CD4-positive, CD25-positive, alpha-beta regulatory T cell (primary cell): ENCODE results near the gene PROB1. TPM values are rescaled to one million over a fixed set of nuclear protein-coding genes. Genes with fewer than 3 reads are reported as not detected.

Source experiments
- ATAC-seq, 2 donors: fragments of 150-1000 bp; cut with Tn5 transposase; one replicate each; pipeline ENCODE4 v1.10.0; 2021; ENCODE audit warnings: low read depth in 2 of 2, moderate number of reproducible peaks in 2 of 2, moderate library complexity in 1 of 2
- DNase-seq, 3 donors: peaks; one replicate each; pipeline versions ENCODE4 v3.0.0 to v3.0.0-alpha.2; 2012 to 2022; ENCODE audit warnings: mixed read lengths in 1 of 3
- H3K27ac ChIP-seq: one replicate; pipeline ENCODE4 v1.7.0; 2013; ENCODE audit warnings: mild to moderate bottlenecking, low read length; ENCODE audit not compliant: insufficient read depth, poor library complexity, severe bottlenecking
- H3K27me3 ChIP-seq: one replicate; pipeline ENCODE4 v1.7.0; 2013; ENCODE audit warnings: low read length; ENCODE audit not compliant: control insufficient read depth, insufficient read depth
- H3K36me3 ChIP-seq: one replicate; pipeline ENCODE4 v1.7.0; 2013; ENCODE audit warnings: mild to moderate bottlenecking, low read length, moderate library complexity; ENCODE audit not compliant: control insufficient read depth, insufficient read depth
- H3K4me1 ChIP-seq: 2 replicates; pipeline ENCODE4 v1.7.0; 2013; ENCODE audit warnings: mild to moderate bottlenecking, low read length; ENCODE audit not compliant: insufficient read depth, control insufficient read depth, poor library complexity, severe bottlenecking
- H3K4me3 ChIP-seq: one replicate; pipeline ENCODE4 v1.7.0; 2013; ENCODE audit warnings: low read depth, mild to moderate bottlenecking, low read length, moderate library complexity
- H3K9me3 ChIP-seq, 2 experiments: 1 replicate in 1 of 2; 2 replicates in 1 of 2; pipeline ENCODE4 v1.7.0; 2013; ENCODE audit warnings: low read length in 2 of 2, mild to moderate bottlenecking in 1 of 2, moderate library complexity in 1 of 2; ENCODE audit not compliant: control insufficient read depth in 2 of 2
- H3K27ac Mint-ChIP-seq, 3 donors: one replicate each; pipeline ENCODE4 v1.8.0; 2020 to 2022; ENCODE audit warnings: mild to moderate bottlenecking in 3 of 3, mixed read lengths in 3 of 3, moderate library complexity in 2 of 3
- H3K27me3 Mint-ChIP-seq: one replicate; pipeline ENCODE4 v1.8.0; 2022; ENCODE audit warnings: mild to moderate bottlenecking, mixed read lengths
- H3K36me3 Mint-ChIP-seq: one replicate; pipeline ENCODE4 v1.8.0; 2020; ENCODE audit warnings: mixed read lengths
- H3K4me1 Mint-ChIP-seq, 4 donors: one replicate each; pipeline ENCODE4 v1.8.0; 2020 to 2022; ENCODE audit warnings: mixed read lengths in 4 of 4, mild to moderate bottlenecking in 1 of 4
- H3K4me3 Mint-ChIP-seq, 4 donors: one replicate each; pipeline ENCODE4 v1.8.0; 2020 to 2022; ENCODE audit warnings: mild to moderate bottlenecking in 4 of 4, mixed read lengths in 4 of 4, moderate library complexity in 3 of 4
- H3K9me3 Mint-ChIP-seq, 7 donors: one replicate each; pipeline ENCODE4 v1.8.0; 2020 to 2022; ENCODE audit warnings: mixed read lengths in 7 of 7, mild to moderate bottlenecking in 3 of 7, moderate library complexity in 2 of 7
- polyA plus RNA-seq, 4 donors: library from polyadenylated mRNA; unstranded; fragments of 300-500 nt; fragmentation: Illumina TruSeq; gene quantifications; one replicate each; pipeline ENCODE4 v1.2.3, GENCODE V29; 2021
- total RNA-seq: library from RNA; stranded (reverse); gene quantifications from one replicate; pipeline ENCODE4 v1.2.3, GENCODE V29; 2022

PROB1 gene
- total and polyA plus RNA-seq, 5 donors from 2014 or later = 0.25 to 1.2 (median 0.67) TPM

GRCh38 chr5:139384591-139385051, 10.3 kb downstream of the PROB1 start:
- Mint-ChIP-seq H3K27ac (peak overlapping the region; percentile 84 to 97 (median 97)), H3K36me3 (no peaks in the 10 kb centered on the region), H3K9me3 (peaks cover 0 to 1% (median 0%) of the 10 kb centered on the region in 7 donors), H3K4me1 (peaks cover 0 to 43% (median 24%) of the 10 kb centered on the region in 4 donors), H3K27me3 (no peaks in the 10 kb centered on the region), H3K4me3 (peak overlapping the region; percentile 72 to 96 (median 84))
- Histone ChIP-seq H3K9me3 (no peaks in the 10 kb centered on the region), H3K4me3 (peak overlapping the region; percentile 80), H3K27ac (peak overlapping the region; percentile 76), H3K36me3 (no peaks in the 10 kb centered on the region), H3K27me3 (no peaks in the 10 kb centered on the region), H3K4me1 (peaks cover 17% of the 10 kb centered on the region)
- no peak for ATAC-seq
- no peak for DNase-seq

DNA sequence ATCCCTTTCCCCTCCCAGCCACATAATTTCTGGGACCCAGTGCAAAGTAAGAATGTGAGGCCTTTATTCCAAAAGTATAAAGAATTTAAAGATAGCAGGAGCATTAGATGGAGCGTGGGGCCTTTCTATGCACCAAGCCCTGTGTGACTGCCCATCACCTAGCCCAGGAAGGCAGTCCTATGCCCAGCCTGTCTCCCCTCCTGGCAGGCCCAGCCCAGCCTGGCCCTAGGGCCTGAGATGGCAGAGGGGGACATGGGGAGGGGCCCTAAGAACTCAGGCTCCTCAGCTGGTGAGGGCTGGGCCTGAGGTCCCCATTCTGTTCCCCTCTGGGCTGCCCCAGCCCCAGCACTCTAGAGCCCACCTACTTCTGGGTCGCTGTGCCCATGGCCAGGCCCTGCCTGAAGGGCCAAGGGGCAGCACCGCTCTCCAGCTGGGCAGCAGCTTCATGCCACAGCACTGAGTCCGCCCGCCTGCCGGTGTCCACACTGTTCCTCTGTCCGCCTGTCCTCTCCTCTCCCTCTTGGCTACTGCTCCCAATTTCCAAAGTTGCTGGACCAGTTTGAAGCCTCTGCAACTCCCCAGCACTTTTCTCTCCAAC, 10.8 kb downstream of the PROB1 start:
- Mint-ChIP-seq H3K4me3 (peak overlapping the region in 3 of 4 donors; percentile 47 to 69 (median 47)), H3K36me3 (no peaks in the 10 kb centered on the region), H3K4me1 (peaks cover 0 to 38% (median 24%) of the 10 kb centered on the region in 4 donors), H3K27ac (peak overlapping the region; percentile 84 to 97 (median 97)), H3K9me3 (peaks cover 0 to 1% (median 0%) of the 10 kb centered on the region in 7 donors), H3K27me3 (no peaks in the 10 kb centered on the region)
- DNase-seq = no peak
- Histone ChIP-seq H3K27me3 (no peaks in the 10 kb centered on the region), H3K4me3 (no peak overlapping the region), H3K4me1 (peaks cover 11% of the 10 kb centered on the region), H3K36me3 (no peaks in the 10 kb centered on the region), H3K27ac (peak overlapping the region; percentile 76), H3K9me3 (no peaks in the 10 kb centered on the region)
- no peak for ATAC-seq

DNA sequence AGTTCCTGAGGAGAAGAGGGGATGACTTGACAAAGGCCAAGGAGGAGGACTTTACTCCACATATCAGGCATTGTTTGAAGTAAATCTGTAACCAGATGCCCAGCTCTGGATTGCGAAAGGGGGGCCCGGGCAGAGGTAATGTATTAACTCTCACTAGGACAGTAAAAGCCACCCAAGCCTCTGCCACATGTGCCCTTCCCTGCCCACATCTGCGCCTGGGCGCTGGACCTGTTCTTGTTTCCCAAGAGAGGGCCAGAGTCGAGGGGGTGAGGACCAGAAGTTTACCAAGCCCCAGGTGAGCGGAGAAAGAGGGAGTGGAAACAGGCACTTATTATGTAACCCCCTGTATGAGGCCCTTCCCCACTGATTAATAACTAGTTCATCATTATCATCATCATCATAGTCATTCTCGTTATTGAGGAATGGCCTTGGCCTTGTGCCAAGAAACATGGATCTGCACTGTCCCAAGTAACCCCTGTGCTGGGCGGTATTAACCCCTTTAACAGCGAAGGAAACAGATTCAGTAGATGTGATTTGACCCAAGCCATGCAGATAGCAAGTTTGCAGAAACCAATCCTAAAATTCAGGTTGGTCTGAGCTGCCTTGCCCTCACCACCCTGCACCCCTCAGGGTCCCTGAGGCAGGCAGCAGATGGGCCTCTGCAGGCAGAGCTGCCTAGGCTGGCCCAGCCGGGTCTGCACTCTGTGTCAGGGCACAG, 11.5 kb downstream of the PROB1 start, which contains the start of gene SLC23A1:
Gene SLC23A1, minus strand, starts transcription at position 23 of the 718 bp plus-strand sequence. CDS start 44 bp downstream, outside the sequence.
- Histone ChIP-seq H3K4me3 (no peak within 1 kb of the TSS), H3K36me3 (no peaks in the 10 kb centered on the region), H3K27ac (no peak within 1 kb of the TSS), H3K9me3 (no peaks in the 10 kb centered on the region), H3K4me1 (peaks cover 11% of the 10 kb centered on the region), H3K27me3 (no peaks in the 10 kb centered on the region)
- Mint-ChIP-seq H3K4me3 (peak within 1 kb of the TSS in 2 of 4 donors; percentile 47 to 69), H3K27me3 (no peaks in the 10 kb centered on the region), H3K4me1 (peaks cover 0 to 34% (median 27%) of the 10 kb centered on the region in 4 donors), H3K36me3 (no peaks in the 10 kb centered on the region), H3K9me3 (peaks cover 0 to 1% (median 0%) of the 10 kb centered on the region in 7 donors), H3K27ac (peak within 1 kb of the TSS in 2 of 3 donors; percentile 84 to 97)
- DNase-seq = no peak
- no peak for ATAC-seq

- ATAC-seq (no peak), DNase-seq (no peak)
- H3K27me3 Mint-ChIP-seq = no peaks in the 10 kb centered on the region
- H3K9me3 ChIP-seq = no peaks in the 10 kb centered on the region
- H3K27ac Mint-ChIP-seq = no peak overlapping the region
- H3K4me1 Mint-ChIP-seq = peaks cover 0 to 34% (median 26%) of the 10 kb centered on the region in 4 donors
- no peak overlapping the region for H3K4me3 Mint-ChIP-seq
- no peak overlapping the region for H3K4me3 ChIP-seq
- no peaks in the 10 kb centered on the region for H3K36me3 Mint-ChIP-seq
- no peaks in the 10 kb centered on the region for H3K27me3 ChIP-seq
- peaks cover 11% of the 10 kb centered on the region for H3K4me1 ChIP-seq
- H3K27ac ChIP-seq = no peak overlapping the region
- H3K36me3 ChIP-seq = no peaks in the 10 kb centered on the region
- H3K9me3 Mint-ChIP-seq = peaks cover 0 to 1% (median 0%) of the 10 kb centered on the region in 7 donors
These were observed 12.1 kb downstream of the PROB1 start for GRCh38 chr5:139382807-139383206.

DNA sequence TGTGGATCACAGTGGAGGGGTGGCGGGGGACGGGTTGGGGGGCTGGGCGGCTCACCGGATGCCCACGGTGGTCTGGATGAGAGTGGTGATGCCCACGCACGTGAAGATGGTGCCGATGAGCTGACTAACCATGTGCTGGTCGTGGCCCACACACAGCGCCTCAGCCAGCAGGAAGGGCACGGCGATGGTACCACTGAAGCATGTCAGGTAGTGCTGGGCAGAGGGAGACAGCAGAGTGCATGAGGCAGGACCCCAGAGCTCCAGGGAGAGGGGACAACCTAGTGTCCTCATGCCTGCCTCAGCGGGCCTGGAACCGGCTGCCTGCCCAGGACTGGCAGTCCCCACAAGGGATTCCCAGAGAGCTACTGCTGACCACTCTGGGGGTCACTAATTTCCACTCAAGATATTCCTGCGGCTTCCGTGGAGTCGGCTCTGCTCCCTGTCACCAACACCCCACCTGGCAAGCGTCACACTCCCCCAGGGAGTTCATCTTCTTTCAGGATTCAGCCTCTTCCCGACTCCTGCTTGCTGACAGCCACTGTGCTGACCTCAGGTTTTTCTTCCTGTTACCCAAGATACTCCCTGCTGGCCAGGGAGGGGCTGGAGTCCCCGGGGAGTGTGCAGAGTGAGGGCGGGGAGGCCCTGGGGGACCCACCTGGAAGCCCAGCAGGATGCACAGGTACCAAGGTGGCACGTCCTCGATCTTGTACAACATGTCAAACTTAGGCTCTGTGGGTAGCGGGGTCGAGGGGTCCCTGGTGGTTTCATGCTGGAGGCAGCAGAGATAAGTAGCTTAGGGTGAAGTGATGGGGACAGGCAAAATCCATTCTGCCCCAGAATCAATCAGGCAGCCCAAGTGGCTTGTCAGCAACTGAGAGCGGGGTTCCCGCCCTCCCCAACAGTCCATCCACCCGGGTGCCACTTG, 12.8 kb downstream of the PROB1 start:
- H3K36me3 Mint-ChIP-seq = peaks cover 4% of the 10 kb centered on the region
- H3K4me1 Mint-ChIP-seq = peaks cover 0 to 34% (median 26%) of the 10 kb centered on the region in 4 donors
- no peak for DNase-seq
- no peak overlapping the region for H3K4me3 Mint-ChIP-seq
- no peak overlapping the region for H3K27ac Mint-ChIP-seq
- no peak for ATAC-seq
- H3K9me3 Mint-ChIP-seq = peaks cover 0 to 1% (median 0%) of the 10 kb centered on the region in 7 donors
- Histone ChIP-seq H3K36me3 (no peaks in the 10 kb centered on the region), H3K27me3 (no peaks in the 10 kb centered on the region), H3K9me3 (no peaks in the 10 kb centered on the region), H3K4me1 (peaks cover 11% of the 10 kb centered on the region), H3K27ac (no peak overlapping the region), H3K4me3 (no peak overlapping the region)
- H3K27me3 Mint-ChIP-seq = no peaks in the 10 kb centered on the region

- ATAC-seq = no peak
- no peak overlapping the region for H3K27ac ChIP-seq
- no peak for DNase-seq
- no peaks in the 10 kb centered on the region for H3K9me3 ChIP-seq
- peaks cover 6% of the 10 kb centered on the region for H3K4me1 ChIP-seq
- H3K4me3 ChIP-seq = no peak overlapping the region
- Mint-ChIP-seq H3K27me3 (no peaks in the 10 kb centered on the region), H3K4me3 (no peak overlapping the region), H3K36me3 (peaks cover 11% of the 10 kb centered on the region), H3K27ac (peak overlapping the region in 1 of 3 donors; percentile 57), H3K4me1 (peaks cover 0 to 26% (median 12%) of the 10 kb centered on the region in 4 donors), H3K9me3 (peaks cover 0 to 1% (median 0%) of the 10 kb centered on the region in 7 donors)
- H3K27me3 ChIP-seq = no peaks in the 10 kb centered on the region
- no peaks in the 10 kb centered on the region for H3K36me3 ChIP-seq
These were observed 15.1 kb downstream of the PROB1 start for GRCh38 chr5:139379626-139380449.
